HepG2 (cell line): Measurements from ENCODE around the gene ADGRB3. TPM values are rescaled to one million over a fixed set of nuclear protein-coding genes. Genes with fewer than 3 reads are reported as not detected.

Experiments used
- ATAC-seq: fragments of 200-7000 bp; cut with Tn5 transposase; 3 replicates; pipeline ENCODE4 v1.9.1; 2020; ENCODE audit warnings: mild to moderate bottlenecking, moderate library complexity
- BruUV-seq: library from RNA; stranded (reverse); fragments of 400-500 nt; replicated peaks from 2 replicates; lab custom pipeline; 2021; lab: Mats Ljungman, UMichigan
- CTCF ChIA-PET: fragments of 300-600 bp; formaldehyde crosslinking; extraction: SDS; loops from one replicate; lab custom pipeline; 2021; ENCODE audit warnings: low total read pairs, inconsistent platforms, low intra/inter-chr PET ratio; lab: Yijun Ruan, JAX
- POLR2A ChIA-PET: fragments of 350-600 bp; sonication (Branson Sonifier 250); formaldehyde crosslinking; loops from one replicate; lab custom pipeline; 2020; ENCODE audit warnings: antibody characterized with exemption, inconsistent platforms; lab: Yijun Ruan, JAX
- DNase-seq: peaks from one replicate; pipeline ENCODE4 v3.0.0-alpha.2; 2015; ENCODE audit warnings: low spot score
- FAIRE-seq: peaks from 3 replicates; lab custom pipeline; 2011; peaks lifted over from hg19 to GRCh38; lab: Jason Lieb, UNC
- H2AFZ ChIP-seq: one replicate; pipeline ENCODE4 v1.6.1; 2011; ENCODE audit warnings: low read length, inconsistent platforms
- H3K27ac ChIP-seq: fragments of 300-600 bp; 3 replicates; pipeline ENCODE4 v1.8.0; 2011; ENCODE audit warnings: mixed run types, mild to moderate bottlenecking, mixed read lengths, low read length, inconsistent platforms; ENCODE audit not compliant: insufficient read depth; ENCODE audit errors: extremely low read length
- H3K27me3 ChIP-seq, 2 experiments: fragments of 200-600 bp in 1 of 2; 2 replicates in 1 of 2; 3 replicates in 1 of 2; pipeline versions ENCODE4 v1.6.0 to v1.8.0; 2011; ENCODE audit warnings: low read length in 2 of 2, mild to moderate bottlenecking in 2 of 2, moderate library complexity in 2 of 2, inconsistent platforms in 1 of 2; ENCODE audit not compliant: insufficient read depth in 2 of 2, control insufficient read depth in 1 of 2
- H3K36me3 ChIP-seq, 2 experiments: fragments of 200-600 bp in 1 of 2; replicated peaks in 1 of 2; 2 replicates in 1 of 2; 3 replicates in 1 of 2; pipeline versions ENCODE4 v1.5.1 to v1.8.0; 2011; ENCODE audit warnings: low read length in 2 of 2, inconsistent platforms in 1 of 2; ENCODE audit not compliant: insufficient read depth in 2 of 2, control insufficient read depth in 1 of 2
- H3K4me1 ChIP-seq: 2 replicates; pipeline ENCODE4 v1.5.1; 2012; ENCODE audit warnings: low read length, inconsistent platforms; ENCODE audit not compliant: insufficient read depth
- H3K4me2 ChIP-seq: 2 replicates; pipeline ENCODE4 v1.6.0; 2011; ENCODE audit warnings: low read depth, low read length, inconsistent platforms
- H3K4me3 ChIP-seq, 3 experiments: fragments of 200-600 bp in 1 of 3; sonication (generic), shearing (Covaris generic) in 1 of 3; replicated peaks in 1 of 3; 2 replicates each; pipeline ENCODE4 v1.5.1; 2011 to 2016; ENCODE audit warnings: low read length in 3 of 3, inconsistent platforms in 2 of 3, low read depth in 2 of 3, mild to moderate bottlenecking in 2 of 3, control low read depth in 1 of 3, mixed read lengths in 1 of 3; ENCODE audit not compliant: insufficient read depth in 1 of 3
- H3K79me2 ChIP-seq: one replicate; pipeline ENCODE4 v1.6.1; 2011; ENCODE audit warnings: low read length, inconsistent platforms; ENCODE audit not compliant: insufficient read depth
- H3K9ac ChIP-seq: 2 replicates; pipeline ENCODE4 v1.6.0; 2011; ENCODE audit warnings: mild to moderate bottlenecking, low read depth, low read length, inconsistent platforms; ENCODE audit not compliant: insufficient read depth
- H3K9me3 ChIP-seq: 2 replicates; pipeline ENCODE4 v1.5.1; 2012; ENCODE audit warnings: mild to moderate bottlenecking, low read length
- H4K20me1 ChIP-seq: 2 replicates; pipeline ENCODE4 v1.6.0; 2011; ENCODE audit warnings: inconsistent platforms, mild to moderate bottlenecking, low read length, moderate library complexity; ENCODE audit not compliant: insufficient read depth
- E2F5 ChIP-seq: sonication (generic); formaldehyde crosslinking; conservative IDR thresholded peaks from 2 replicates; pipeline ENCODE4 v1.4.0; 2020; ENCODE audit warnings: missing genetic modification reagents
- FOXO1 ChIP-seq: sonication (generic); formaldehyde crosslinking; IDR thresholded peaks from 2 replicates; pipeline ENCODE4 v1.4.0; 2020; ENCODE audit warnings: missing genetic modification reagents
- KDM1A ChIP-seq: IDR thresholded peaks from 2 replicates; pipeline ENCODE4 v1.6.1; 2016; ENCODE audit warnings: missing compliant biosample characterization
- KLF16 ChIP-seq, 2 experiments: sonication (generic) in 1 of 2; formaldehyde crosslinking in 1 of 2; IDR thresholded peaks; 2 replicates each; pipeline versions ENCODE4 v1.6.1 to v1.8.0; 2016 to 2023; ENCODE audit warnings: missing genetic modification reagents in 2 of 2, missing compliant biosample characterization in 1 of 2
- MAFF ChIP-seq: IDR thresholded peaks from 2 replicates; pipeline ENCODE4 v1.6.1; 2011; ENCODE audit warnings: low read depth, low read length, improper control_type of control experiment
- MAFK ChIP-seq, 2 experiments: IDR thresholded peaks in 1 of 2; conservative IDR thresholded peaks in 1 of 2; 2 replicates each; pipeline ENCODE4 v1.6.1; 2011; ENCODE audit warnings: improper control_type of control experiment in 2 of 2, low read length in 2 of 2
- PRPF4 ChIP-seq: fragments of 200-400 bp; formaldehyde crosslinking; IDR thresholded peaks from 2 replicates; pipeline ENCODE4 v1.6.1; 2016; ENCODE audit warnings: low read length, low read depth; ENCODE audit not compliant: poor library complexity, severe bottlenecking
- SMAD3 ChIP-seq: sonication (generic); formaldehyde crosslinking; IDR thresholded peaks from 2 replicates; pipeline ENCODE4 v1.4.0; 2020; ENCODE audit warnings: missing genetic modification reagents
- SP1 ChIP-seq, 2 experiments: fragments of 450-650 bp in 1 of 2; sonication (generic) in 1 of 2; formaldehyde crosslinking in 1 of 2; IDR thresholded peaks; 2 replicates each; pipeline versions ENCODE4 v1.4.0 to v1.6.1; 2016 to 2020; ENCODE audit warnings: missing genetic modification reagents in 1 of 2
- TMF1 ChIP-seq: sonication (generic); formaldehyde crosslinking; IDR thresholded peaks from 2 replicates; pipeline ENCODE4 v1.8.1; 2022; ENCODE audit warnings: low read depth, missing genetic modification reagents
- TOPORS ChIP-seq: sonication (generic); formaldehyde crosslinking; IDR thresholded peaks from 2 replicates; pipeline ENCODE4 v1.8.0; 2023; ENCODE audit warnings: mild to moderate bottlenecking, missing genetic modification reagents
- XRCC5 ChIP-seq: fragments of 200-400 bp; formaldehyde crosslinking; optimal IDR thresholded peaks from 2 replicates; pipeline ENCODE3; 2017; ENCODE audit warnings: mild to moderate bottlenecking, low read length
- ZBTB7A ChIP-seq: sonication (generic); formaldehyde crosslinking; IDR thresholded peaks from 2 replicates; pipeline ENCODE4 v1.8.0; 2022; ENCODE audit warnings: mild to moderate bottlenecking, missing genetic modification reagents
- ZNF12 ChIP-seq: sonication (generic); formaldehyde crosslinking; IDR thresholded peaks from 2 replicates; pipeline ENCODE4 v1.5.0; 2020; ENCODE audit warnings: missing genetic modification reagents
- ZNF552 ChIP-seq: sonication (generic); formaldehyde crosslinking; IDR thresholded peaks from 2 replicates; pipeline ENCODE4 v1.9.0; 2022; ENCODE audit warnings: missing genetic modification reagents, mild to moderate bottlenecking, borderline replicate concordance
- ZNF747 ChIP-seq: sonication (generic); formaldehyde crosslinking; IDR thresholded peaks from 2 replicates; pipeline ENCODE4 v1.8.1; 2023; ENCODE audit warnings: missing genetic modification reagents, mild to moderate bottlenecking, borderline replicate concordance
- ZNF782 ChIP-seq: sonication (generic); formaldehyde crosslinking; IDR thresholded peaks from 2 replicates; pipeline ENCODE4 v1.4.0; 2020; ENCODE audit warnings: missing genetic modification reagents, mild to moderate bottlenecking, borderline replicate concordance
- WGBS: methylation state at CpG from one replicate; pipeline ENCODE4 v1.1.6; 2017; ENCODE audit warnings: low lambda C conversion rate; 5-methylcytosine and 5-hydroxymethylcytosine counted together
- in situ Hi-C: cut with HindIII; loops from 2 replicates; pipeline ENCODE4 v1.10.0; 2017; ENCODE audit warnings: low pct_unique_long_range_greater_than_20kb; ENCODE audit not compliant: extremely low pct_ligation_motif_present
- intact Hi-C: fragments of 100-400 bp; cut with micrococcal nuclease; formaldehyde crosslinking; loops from one replicate; pipeline ENCODE4 v1.10.0; 2022; ENCODE audit not compliant: unreplicated experiment
- polyA plus RNA-seq, 8 experiments: library from polyadenylated mRNA; depleted of rRNA in 3 of 8; stranded (reverse) in 7 of 8; unstranded in 1 of 8; fragments of >200 nt; fragmentation: Illumina TruSeq in 4 of 8; extraction: Trizol in 4 of 8; gene quantifications; 2 replicates each; pipeline versions ENCODE4 v1.2.1 to v1.2.3, GENCODE V29; 2011 to 2016; ENCODE audit warnings: low read depth in 4 of 8, missing spikeins in 1 of 8, mixed read lengths in 1 of 8; ENCODE audit not compliant: insufficient read depth in 1 of 8
- total RNA-seq, 5 experiments: library from RNA; depleted of rRNA; stranded (reverse); fragments of >200 nt; fragmentation: Illumina TruSeq; extraction: Trizol; gene quantifications; 2 replicates each; pipeline ENCODE4 v1.2.3, GENCODE V29; 2016; ENCODE audit warnings: low read depth in 1 of 5
- TF ChIP-seq, protein P1 (sequence below): sonication (generic); formaldehyde crosslinking; IDR thresholded peaks from 2 replicates; pipeline ENCODE4 v1.9.0; 2021; ENCODE audit warnings: missing genetic modification reagents, mild to moderate bottlenecking, borderline replicate concordance

ADGRB3 gene
- total and polyA plus RNA-seq, 2 of the 13 experiments (the other 11 are each of a cell fraction or from before 2014, with no cell fraction given) = not detected

- Histone ChIP-seq H3K4me2 (no peak overlapping the region), H3K79me2 (no peaks in the 10 kb centered on the region), H4K20me1 (no peaks in the 10 kb centered on the region), H3K27me3 (no peaks in the 10 kb centered on the region), H3K36me3 (no peaks in the 10 kb centered on the region), H3K4me1 (no peaks in the 10 kb centered on the region), H3K4me3 (no peak overlapping the region), H3K9ac (no peak overlapping the region), H3K27ac (no peak overlapping the region), H2AFZ (no peak overlapping the region), H3K9me3 (no peaks in the 10 kb centered on the region)
- ATAC-seq = no peak
- no peak for FAIRE-seq
- 5% methylated on average over 2 of the region's 2 CpGs for WGBS
- ChIA-PET CTCF (no interaction called here), POLR2A (no interaction called here)
- intact Hi-C loops = no loop called here
- no peak for DNase-seq
- no peak for TF ChIP-seq KLF16 (CRISPR knock-in tag; IDR thresholded peaks at IDR 0.05)
- peak; percentile 65 to 78 for TF ChIP-seq MAFK (conservative IDR thresholded peaks at IDR 0.05 in 1 of 2, IDR thresholded peaks at IDR 0.05 in 1 of 2; ENCODE audit: low read length in 2 of 2)
- TF ChIP-seq MAFF = peak; percentile 60; the same call in 1 of the 2 replicates
- no peak for TF ChIP-seq PRPF4
- TF ChIP-seq SMAD3 (CRISPR knock-in tag) = no peak
- TF ChIP-seq XRCC5 = no peak
- BruUV-seq = no TSS peak
- in situ Hi-C loops = no loop called here
Observed at GRCh38 chr6:69303382-69303781, 668.3 kb downstream of the ADGRB3 start.

DNA sequence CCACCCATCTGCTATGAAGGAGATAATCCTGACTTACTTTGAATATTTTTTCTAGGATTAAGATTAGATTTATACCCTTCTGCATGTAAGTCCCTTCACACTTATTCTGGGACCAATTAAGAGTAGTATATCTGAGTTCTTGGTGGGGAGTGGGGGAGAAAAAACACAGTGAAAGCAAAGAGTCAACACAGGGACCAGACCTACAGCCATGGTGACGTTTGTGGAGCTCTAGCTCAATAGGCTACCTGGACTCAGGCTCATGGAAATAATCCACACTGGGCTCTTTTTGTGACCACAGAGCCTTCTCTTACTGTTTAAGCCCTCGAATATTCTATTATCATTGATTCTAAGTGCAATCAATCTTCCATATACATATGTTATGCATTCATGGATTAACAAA is 670.4 kb downstream of the ADGRB3 start:
- POLR2A ChIA-PET = no interaction called here
- intact Hi-C loops = no loop called here
- no peak for TF ChIP-seq ZBTB7A (CRISPR knock-in tag)
- TF ChIP-seq E2F5 (CRISPR knock-in tag) = no peak
- no peak for TF ChIP-seq TOPORS (CRISPR knock-in tag)
- TF ChIP-seq KDM1A (CRISPR knock-in tag) = no peak
- TF ChIP-seq TMF1 (CRISPR knock-in tag) = no peak
- TF ChIP-seq SP1 (IDR thresholded peaks at IDR 0.05) = no peak
- TF ChIP-seq SP1 (CRISPR knock-in tag; IDR thresholded peaks at IDR 0.05) = no peak
- TF ChIP-seq ZNF747 (CRISPR knock-in tag) = no peak
- TF ChIP-seq ZNF12 (CRISPR knock-in tag) = no peak
- TF ChIP-seq FOXO1 (CRISPR knock-in tag) = no peak
- no peak for TF ChIP-seq ZNF782
- TF ChIP-seq, protein P1, sequence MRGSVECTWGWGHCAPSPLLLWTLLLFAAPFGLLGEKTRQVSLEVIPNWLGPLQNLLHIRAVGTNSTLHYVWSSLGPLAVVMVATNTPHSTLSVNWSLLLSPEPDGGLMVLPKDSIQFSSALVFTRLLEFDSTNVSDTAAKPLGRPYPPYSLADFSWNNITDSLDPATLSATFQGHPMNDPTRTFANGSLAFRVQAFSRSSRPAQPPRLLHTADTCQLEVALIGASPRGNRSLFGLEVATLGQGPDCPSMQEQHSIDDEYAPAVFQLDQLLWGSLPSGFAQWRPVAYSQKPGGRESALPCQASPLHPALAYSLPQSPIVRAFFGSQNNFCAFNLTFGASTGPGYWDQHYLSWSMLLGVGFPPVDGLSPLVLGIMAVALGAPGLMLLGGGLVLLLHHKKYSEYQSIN (CRISPR knock-in tag) = no peak
- TF ChIP-seq ZNF552 = no peak

More for the DNA sequence above, 670.4 kb downstream of the ADGRB3 start:
- in situ Hi-C loops = no loop called here
- H2AFZ ChIP-seq = no peak overlapping the region
- H3K36me3 ChIP-seq = no peaks in the 10 kb centered on the region
- no peak overlapping the region for H3K9ac ChIP-seq
- H3K4me2 ChIP-seq = no peak overlapping the region
- 3% methylated on average over 2 of the region's 2 CpGs for WGBS
- H3K27ac ChIP-seq = no peak overlapping the region
- no peaks in the 10 kb centered on the region for H4K20me1 ChIP-seq
- CTCF ChIA-PET = no interaction called here
- no peaks in the 10 kb centered on the region for H3K9me3 ChIP-seq
- no peak for ATAC-seq
- DNase-seq = no peak
- no peak for FAIRE-seq
- no peak overlapping the region for H3K4me3 ChIP-seq
- no peaks in the 10 kb centered on the region for H3K27me3 ChIP-seq
- no peaks in the 10 kb centered on the region for H3K79me2 ChIP-seq
- H3K4me1 ChIP-seq = no peaks in the 10 kb centered on the region
- BruUV-seq = no TSS peak
